ENCODE measurements around the gene NAALADL2.

GRCh38 chr3:175129126-175129525 is 270.0 kb downstream of the NAALADL2 start:
- TF ChIP-seq CTCF (IDR thresholded peaks at IDR 0.05) (no peak), ZFX (IDR thresholded peaks at IDR 0.05; ENCODE audit: borderline replicate concordance) (no peak)
